Fibroblast of villous mesenchyme (primary cell): ENCODE results near the gene TUBB8B. TPM values are rescaled to one million over a fixed set of nuclear protein-coding genes. Genes with fewer than 3 reads are reported as not detected.
"Not testable (repeated sequence)": the region's sequence is repeated elsewhere in the genome, so short reads cannot be mapped to it uniquely, and the experiment has no call there.

ENCODE experiments used
- DNase-seq: peaks from one replicate; pipeline ENCODE4 v3.0.0-alpha.2; 2010; ENCODE audit warnings: low read depth
- H3K4me3 ChIP-seq: 2 replicates; pipeline ENCODE4 v1.5.1; 2011; ENCODE audit warnings: low read depth, mild to moderate bottlenecking, low read length
- CTCF ChIP-seq: IDR thresholded peaks from 2 replicates; pipeline ENCODE4 v1.5.1; 2012; ENCODE audit warnings: low read depth, mild to moderate bottlenecking, low read length; ENCODE audit not compliant: insufficient read depth
- small RNA-seq: library from RNA; depleted of rRNA; stranded (forward); fragments of <200 nt; gene quantifications from one replicate; pipeline ENCODE3, GENCODE V24; 2012
- total RNA-seq: library from RNA; depleted of rRNA; stranded (reverse); fragments of >200 nt; gene quantifications from 2 replicates; pipeline ENCODE4 v1.2.3, GENCODE V29; 2012

Gene TUBB8B
- total RNA-seq, 1 donor = 0.43 TPM

- peak; percentile 35 for TF ChIP-seq CTCF
- DNase-seq = peak; percentile 20
- peak overlapping the region; percentile 37 for H3K4me3 ChIP-seq
These were observed 26.2 kb upstream of the TUBB8B start for GRCh38 chr18:75525-76160.

- H3K4me3 ChIP-seq = peak overlapping the region; percentile 42
- not testable (repeated sequence) for DNase-seq
- TF ChIP-seq CTCF = peak; percentile 35
These were observed 23.9 kb upstream of the TUBB8B start for GRCh38 chr18:73181-73777.

- not testable (repeated sequence) for DNase-seq, H3K4me3 ChIP-seq
These were observed 18.3 kb upstream of the TUBB8B start for GRCh38 chr18:67701-68100.

GRCh38 chr18:64279-64678 lies 14.9 kb upstream of the TUBB8B start:
- DNase-seq, H3K4me3 ChIP-seq: not testable (repeated sequence)

GRCh38 chr18:63656-64055 lies 14.2 kb upstream of the TUBB8B start:
- not testable (repeated sequence) for DNase-seq, H3K4me3 ChIP-seq

- not testable (repeated sequence) for H3K4me3 ChIP-seq, DNase-seq
These were observed 5.0 kb upstream of the TUBB8B start for GRCh38 chr18:54388-54787.

GRCh38 chr18:48696-49095 lies 719 bp downstream of the TUBB8B start:
- DNase-seq, H3K4me3 ChIP-seq: not testable (repeated sequence)

GRCh38 chr18:13177-13576 lies 36.2 kb downstream of the TUBB8B start:
- not testable (repeated sequence) for DNase-seq, H3K4me3 ChIP-seq

GRCh38 chr18:12773-13172 lies 36.6 kb downstream of the TUBB8B start:
- H3K4me3 ChIP-seq, DNase-seq: not testable (repeated sequence)

- not testable (repeated sequence) for H3K4me3 ChIP-seq, DNase-seq
These were observed 37.8 kb downstream of the TUBB8B start for GRCh38 chr18:11383-12274.

GRCh38 chr18:10624-11184 lies 38.7 kb downstream of the TUBB8B start:
- peak overlapping the region; percentile 41 for H3K4me3 ChIP-seq
- DNase-seq = not testable (repeated sequence)

GRCh38 chr18:9937-10336 lies 39.5 kb downstream of the TUBB8B start:
- DNase-seq = not testable (repeated sequence)
- H3K4me3 ChIP-seq = peak overlapping the region; percentile 37

Small RNA genes lying within 50 kb of the gene (small RNA-seq; reads per million reads assigned to genes)
- gene AP001005.2 = not detected

Other genes starting within 250 kb of the TUBB8B start
- gene USP14, start 108.9 kb upstream of the TUBB8B start, total RNA-seq = 21.6 and 27.6 TPM in 2 replicates
- gene THOC1, start 218.4 kb upstream of the TUBB8B start, total RNA-seq = 35.1 and 42.7 TPM in 2 replicates